Measurements from ENCODE around the gene RNF208. TPM values are rescaled to one million over a fixed set of nuclear protein-coding genes. Genes with fewer than 3 reads are reported as not detected.

RNF208 gene
- total and polyA plus RNA-seq, 10 of the 15 experiments (the other 5 are each of a cell fraction or from before 2014, with no cell fraction given), result 0.06 to 10.7 (median 0.77) TPM

DNA sequence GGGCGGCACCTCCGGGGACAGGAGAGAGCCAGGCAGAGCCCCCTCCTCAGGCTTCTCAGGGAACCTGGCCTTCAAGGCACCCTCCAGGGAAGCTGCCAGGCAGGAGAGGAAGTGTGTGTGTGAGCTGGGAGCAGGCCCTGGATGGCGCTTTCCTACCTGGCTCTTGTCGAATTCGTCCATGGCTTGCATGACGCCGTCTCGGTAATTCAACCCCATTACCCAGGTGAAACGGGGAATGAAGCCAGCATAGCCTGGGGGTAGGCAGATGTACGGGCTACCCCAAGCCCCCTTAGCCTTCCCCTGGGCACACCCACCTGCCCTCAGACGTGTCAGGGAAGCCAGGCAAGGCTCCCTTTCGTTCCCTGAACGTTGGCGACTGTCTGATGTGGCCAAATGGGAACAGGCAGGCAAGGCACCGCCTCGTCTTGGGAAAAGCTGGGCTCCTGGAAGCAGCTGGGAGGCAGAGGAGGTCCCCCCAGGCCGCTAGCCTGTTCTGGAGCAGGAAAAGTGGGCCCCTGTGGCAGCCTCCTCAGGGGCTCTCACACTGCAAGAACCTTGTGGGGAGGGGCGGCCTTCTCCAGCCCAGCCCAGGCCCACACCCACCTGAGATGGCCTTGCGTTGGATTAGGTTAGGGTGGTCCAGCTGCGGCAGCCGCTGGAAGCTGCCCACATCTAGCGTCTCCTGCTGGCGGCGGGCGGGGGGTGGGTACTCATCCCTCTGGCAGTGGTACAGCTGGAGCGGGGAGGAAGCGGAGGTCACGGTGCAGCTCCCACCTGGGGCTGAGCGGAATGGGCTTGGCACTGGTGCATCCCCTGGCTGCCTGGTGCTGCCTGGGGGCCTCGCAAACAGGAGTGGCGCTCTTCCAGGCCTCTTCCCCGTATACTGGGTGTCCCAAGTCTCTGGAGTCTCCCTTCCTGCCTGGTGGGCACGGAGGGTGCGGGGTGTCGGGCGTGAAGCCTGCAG is 22.7 kb upstream of the RNF208 start:
- DNase-seq (ENCODE audit: low read depth, low spot score) (no peak), ATAC-seq (no peak), FAIRE-seq (no peak)
- 91% methylated on average over 32 of the region's 36 CpGs for WGBS (ENCODE audit: insufficient coverage, insufficient replicate concordance, low lambda C conversion rate, missing lambda C conversion rate)
- no peak overlapping the region for H3K9ac ChIP-seq (ENCODE audit: control insufficient read depth, insufficient read depth, low read length)
- in situ Hi-C loops (cut with MboI) (no loop called here), intact Hi-C loops (cut with micrococcal nuclease; ENCODE audit: unreplicated experiment) (no loop called here)
- peaks cover 19% of the 10 kb centered on the region for H3K4me1 ChIP-seq (ENCODE audit: control insufficient read depth, insufficient read depth, low read length)
- BruUV-seq (replicated peaks), result no TSS peak
- H3K27me3 ChIP-seq (replicated peaks in 1 of 2; ENCODE audit: control insufficient read depth in 2 of 2, insufficient read depth in 2 of 2, low read length in 1 of 2), result no peaks in the 10 kb centered on the region
- TF ChIP-seq, protein P1, sequence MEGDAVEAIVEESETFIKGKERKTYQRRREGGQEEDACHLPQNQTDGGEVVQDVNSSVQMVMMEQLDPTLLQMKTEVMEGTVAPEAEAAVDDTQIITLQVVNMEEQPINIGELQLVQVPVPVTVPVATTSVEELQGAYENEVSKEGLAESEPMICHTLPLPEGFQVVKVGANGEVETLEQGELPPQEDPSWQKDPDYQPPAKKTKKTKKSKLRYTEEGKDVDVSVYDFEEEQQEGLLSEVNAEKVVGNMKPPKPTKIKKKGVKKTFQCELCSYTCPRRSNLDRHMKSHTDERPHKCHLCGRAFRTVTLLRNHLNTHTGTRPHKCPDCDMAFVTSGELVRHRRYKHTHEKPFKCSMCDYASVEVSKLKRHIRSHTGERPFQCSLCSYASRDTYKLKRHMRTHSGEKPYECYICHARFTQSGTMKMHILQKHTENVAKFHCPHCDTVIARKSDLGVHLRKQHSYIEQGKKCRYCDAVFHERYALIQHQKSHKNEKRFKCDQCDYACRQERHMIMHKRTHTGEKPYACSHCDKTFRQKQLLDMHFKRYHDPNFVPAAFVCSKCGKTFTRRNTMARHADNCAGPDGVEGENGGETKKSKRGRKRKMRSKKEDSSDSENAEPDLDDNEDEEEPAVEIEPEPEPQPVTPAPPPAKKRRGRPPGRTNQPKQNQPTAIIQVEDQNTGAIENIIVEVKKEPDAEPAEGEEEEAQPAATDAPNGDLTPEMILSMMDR (IDR thresholded peaks at IDR 0.05 in 2 of 3, conservative IDR thresholded peaks at IDR 0.05 in 1 of 3; ENCODE audit: control insufficient read depth in 2 of 3, extremely low read depth in 1 of 3, insufficient read depth in 1 of 3, low read depth in 3 of 3, low read length in 3 of 3), result no peak
- TF ChIP-seq POLR2AphosphoS2 (IDR thresholded peaks at IDR 0.05; ENCODE audit: low read depth, low read length) (0 out of 2 replicates have a peak, but pooled peaks have one; percentile 5), PAX5 (IDR thresholded peaks at IDR 0.05; ENCODE audit: borderline replicate concordance, low read depth, low read length) (peak; percentile 25; the same call in 1 of the 2 replicates), YBX1 (IDR thresholded peaks at IDR 0.05) (no peak), SPI1 (IDR thresholded peaks at IDR 0.05; ENCODE audit: borderline replicate concordance, insufficient read depth, low read depth, low read length) (no peak), NRF1 (conservative IDR thresholded peaks at IDR 0.05; ENCODE audit: low read depth, low read length) (no peak), MYB (IDR thresholded peaks at IDR 0.05; ENCODE audit: borderline replicate concordance, low read depth, low read length) (no peak), NFYA (IDR thresholded peaks at IDR 0.05; ENCODE audit: borderline replicate concordance, low read depth, low read length) (no peak), BMI1 (IDR thresholded peaks at IDR 0.05; ENCODE audit: borderline replicate concordance) (no peak)
- TF ChIP-seq, protein P2, sequence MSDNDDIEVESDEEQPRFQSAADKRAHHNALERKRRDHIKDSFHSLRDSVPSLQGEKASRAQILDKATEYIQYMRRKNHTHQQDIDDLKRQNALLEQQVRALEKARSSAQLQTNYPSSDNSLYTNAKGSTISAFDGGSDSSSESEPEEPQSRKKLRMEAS (IDR thresholded peaks at IDR 0.05; ENCODE audit: low read depth, low read length), result no peak
- TF ChIP-seq, protein P3, sequence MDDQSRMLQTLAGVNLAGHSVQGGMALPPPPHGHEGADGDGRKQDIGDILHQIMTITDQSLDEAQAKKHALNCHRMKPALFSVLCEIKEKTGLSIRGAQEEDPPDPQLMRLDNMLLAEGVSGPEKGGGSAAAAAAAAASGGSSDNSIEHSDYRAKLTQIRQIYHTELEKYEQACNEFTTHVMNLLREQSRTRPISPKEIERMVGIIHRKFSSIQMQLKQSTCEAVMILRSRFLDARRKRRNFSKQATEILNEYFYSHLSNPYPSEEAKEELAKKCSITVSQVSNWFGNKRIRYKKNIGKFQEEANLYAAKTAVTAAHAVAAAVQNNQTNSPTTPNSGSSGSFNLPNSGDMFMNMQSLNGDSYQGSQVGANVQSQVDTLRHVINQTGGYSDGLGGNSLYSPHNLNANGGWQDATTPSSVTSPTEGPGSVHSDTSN (IDR thresholded peaks at IDR 0.05; ENCODE audit: insufficient replicate concordance, low read depth, low read length), result no peak
- H3K4me3 ChIP-seq, result no peak overlapping the region
- H3K79me2 ChIP-seq (ENCODE audit: control insufficient read depth, insufficient read depth, low read length), result peaks cover 26% of the 10 kb centered on the region
- no peak overlapping the region for H2AFZ ChIP-seq (ENCODE audit: control insufficient read depth, low read depth, low read length)
- H4K20me1 ChIP-seq (ENCODE audit: control insufficient read depth, insufficient read depth), result peaks cover 4% of the 10 kb centered on the region; the same call in 1 of the 2 replicates
- RAD21 ChIA-PET (ENCODE audit: unreplicated experiment), result no interaction called here
- POLR2A ChIA-PET, result interaction anchor here (1.6 to 9.2 kb wide), 2 partner anchors 10 to 163 kb away, joined by 3 to 112 read pairs; partner anchors contain the start of gene NELFB
- no peaks in the 10 kb centered on the region for H3K9me3 ChIP-seq (replicated peaks; ENCODE audit: control insufficient read depth, insufficient read depth, low read length)
- no peak overlapping the region for H3K4me2 ChIP-seq (ENCODE audit: control insufficient read depth, insufficient read depth)
- SMC1A ChIA-PET (ENCODE audit: uncharacterized antibody, unreplicated experiment), result no interaction called here
- no peak overlapping the region for H3K27ac ChIP-seq (ENCODE audit: control insufficient read depth, insufficient read depth)
- CTCF ChIA-PET, result no interaction called here
- H3K36me3 ChIP-seq (ENCODE audit: control insufficient read depth in 2 of 2, insufficient read depth in 2 of 2, low read length in 1 of 2), result peaks cover 8 to 14% of the 10 kb centered on the region in 2 experiments
